K562 treated with DMSO at 1 percent for 12 hours (cell line): Measurements from ENCODE around the gene PLAGL1. TPM values are rescaled to one million over a fixed set of nuclear protein-coding genes. Genes with fewer than 3 reads are reported as not detected.

ENCODE experiments used
- total RNA-seq: library from RNA; unstranded; fragments of 300-600 nt; gene quantifications from 2 replicates; pipeline ENCODE4 v1.2.3, GENCODE V29; 2022; ENCODE audit not compliant: insufficient read depth

PLAGL1 gene, protein sequence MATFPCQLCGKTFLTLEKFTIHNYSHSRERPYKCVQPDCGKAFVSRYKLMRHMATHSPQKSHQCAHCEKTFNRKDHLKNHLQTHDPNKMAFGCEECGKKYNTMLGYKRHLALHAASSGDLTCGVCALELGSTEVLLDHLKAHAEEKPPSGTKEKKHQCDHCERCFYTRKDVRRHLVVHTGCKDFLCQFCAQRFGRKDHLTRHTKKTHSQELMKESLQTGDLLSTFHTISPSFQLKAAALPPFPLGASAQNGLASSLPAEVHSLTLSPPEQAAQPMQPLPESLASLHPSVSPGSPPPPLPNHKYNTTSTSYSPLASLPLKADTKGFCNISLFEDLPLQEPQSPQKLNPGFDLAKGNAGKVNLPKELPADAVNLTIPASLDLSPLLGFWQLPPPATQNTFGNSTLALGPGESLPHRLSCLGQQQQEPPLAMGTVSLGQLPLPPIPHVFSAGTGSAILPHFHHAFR
- 12.4 and 30.7 TPM in 2 replicates for total RNA-seq

DNA sequence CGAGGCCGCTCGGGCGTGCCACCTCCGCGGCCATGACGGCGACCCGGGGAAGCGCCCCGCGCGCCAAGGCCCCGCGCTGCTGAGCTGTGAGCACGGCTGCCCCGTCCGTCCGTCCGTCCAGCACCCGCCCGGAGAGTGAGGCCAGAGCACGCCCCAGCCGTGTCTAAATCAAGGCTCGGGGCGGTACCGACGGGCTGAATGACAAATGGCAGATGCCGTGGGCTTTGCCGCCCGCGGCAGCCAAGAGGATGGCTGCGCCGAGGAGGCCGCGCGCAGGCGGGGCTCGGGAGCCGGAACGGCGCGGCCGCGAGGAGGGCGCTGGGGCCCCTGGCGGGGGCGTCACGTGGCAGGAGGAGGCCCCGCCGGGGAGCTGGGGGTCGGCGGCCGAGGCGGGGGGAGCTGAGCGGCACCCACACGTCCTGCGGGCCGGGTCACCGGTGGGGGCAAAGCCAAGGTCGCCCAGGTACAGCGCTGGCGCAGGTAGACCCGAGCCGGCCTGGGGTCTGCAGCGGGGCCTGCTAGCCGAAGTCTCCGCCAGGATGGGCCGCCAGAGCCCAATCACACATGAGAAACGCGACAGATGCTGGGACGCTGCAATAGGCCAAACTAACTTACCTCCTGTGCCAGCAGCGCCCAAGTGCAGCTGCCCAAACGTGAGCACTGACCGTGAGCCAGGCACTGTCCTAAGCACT is at the start of gene PLAGL1:
PLAGL1 (minus strand) TSS at position 140 of the 692 bp plus-strand sequence. CDS start 60,123 bp downstream, outside the sequence.

Other genes starting within 250 kb of the PLAGL1 start
- 14.2 and 24.4 TPM in 2 replicates for gene LTV1, start 164.9 kb downstream of the PLAGL1 start, total RNA-seq
- not detected in 2 replicates for gene ZC2HC1B, start 143.8 kb downstream of the PLAGL1 start, total RNA-seq
- 454 and 671 TPM in 2 replicates for gene SF3B5, start 87.3 kb upstream of the PLAGL1 start, total RNA-seq
- gene STX11, start 142.3 kb upstream of the PLAGL1 start, total RNA-seq: 1.2 and 1.3 TPM in 2 replicates